Endothelial cell of umbilical vein (primary cell): Measurements from ENCODE around the gene ANKRD28. TPM values are rescaled to one million over a fixed set of nuclear protein-coding genes. Genes with fewer than 3 reads are reported as not detected.

Source experiments
- BruUV-seq: library from RNA; stranded (reverse); fragments of 400-500 nt; replicated peaks from 2 replicates; lab custom pipeline; 2021; lab: Mats Ljungman, UMichigan
- CTCF ChIA-PET: fragments of 300-600, 350-600 bp; sonication (Branson Sonifier 250); formaldehyde crosslinking; loops from one replicate; lab custom pipeline; 2021; ENCODE audit warnings: antibody characterized with exemption, inconsistent platforms; lab: Charles Lee
- POLR2A ChIA-PET: fragments of 300-600, 350-600 bp; sonication (Branson Sonifier 250); formaldehyde crosslinking; loops from one replicate; lab custom pipeline; 2021; ENCODE audit warnings: antibody characterized with exemption, inconsistent platforms; lab: Charles Lee
- DNase-seq: peaks from one replicate; pipeline ENCODE4 v3.0.0-alpha.2; 2011; ENCODE audit warnings: low read depth, low spot score
- FAIRE-seq: peaks from 2 replicates; lab custom pipeline; 2011; peaks lifted over from hg19 to GRCh38; lab: Jason Lieb, UNC
- H2AFZ ChIP-seq: 2 replicates; pipeline ENCODE4 v1.6.0; 2012; ENCODE audit warnings: low read depth, low read length, control low read depth, inconsistent platforms
- H3K27ac ChIP-seq: 2 replicates; pipeline ENCODE4 v1.5.1; 2011; ENCODE audit warnings: low read depth, mild to moderate bottlenecking, control low read depth, low read length, moderate library complexity; ENCODE audit not compliant: insufficient read depth
- H3K27me3 ChIP-seq, 2 experiments: 2 replicates each; pipeline versions ENCODE4 v1.6.0 to v1.6.1; 2011; ENCODE audit warnings: low read length in 2 of 2, mixed read lengths in 1 of 2; ENCODE audit not compliant: control insufficient read depth in 2 of 2, insufficient read depth in 2 of 2
- H3K36me3 ChIP-seq, 2 experiments: 2 replicates in 1 of 2; 3 replicates in 1 of 2; pipeline ENCODE4 v1.5.1; 2011; ENCODE audit warnings: low read length in 2 of 2, mild to moderate bottlenecking in 1 of 2, moderate library complexity in 1 of 2; ENCODE audit not compliant: control insufficient read depth in 2 of 2, insufficient read depth in 2 of 2; ENCODE audit errors: extremely low read depth in 1 of 2
- H3K4me1 ChIP-seq: 3 replicates; pipeline ENCODE4 v1.5.1; 2011; ENCODE audit warnings: mild to moderate bottlenecking, low read length; ENCODE audit not compliant: control insufficient read depth, insufficient read depth; ENCODE audit errors: extremely low read depth
- H3K4me2 ChIP-seq: 2 replicates; pipeline ENCODE4 v1.6.1; 2011; ENCODE audit warnings: low read length, control low read depth, mixed read lengths; ENCODE audit not compliant: insufficient read depth
- H3K4me3 ChIP-seq, 3 experiments: fragments of 200-600 bp in 1 of 3; sonication (generic), shearing (Covaris generic) in 1 of 3; replicated peaks in 1 of 3; 2 replicates each; pipeline ENCODE4 v1.5.1; 2011 to 2016; ENCODE audit warnings: control low read depth in 3 of 3, low read length in 3 of 3, mild to moderate bottlenecking in 2 of 3, inconsistent platforms in 1 of 3, low read depth in 1 of 3, moderate library complexity in 1 of 3; ENCODE audit not compliant: insufficient read depth in 1 of 3
- H3K79me2 ChIP-seq: 2 replicates; pipeline ENCODE4 v1.6.0; 2012; ENCODE audit warnings: low read length, inconsistent platforms; ENCODE audit not compliant: control insufficient read depth, insufficient read depth
- H3K9ac ChIP-seq: replicated peaks from 2 replicates; pipeline ENCODE3; 2011; ENCODE audit warnings: low read length, control low read depth; ENCODE audit not compliant: insufficient read depth; ENCODE audit errors: extremely low read depth
- H3K9me1 ChIP-seq: replicated peaks from 3 replicates; pipeline ENCODE4 v1.6.0; 2011; ENCODE audit warnings: mild to moderate bottlenecking, low read length; ENCODE audit not compliant: control insufficient read depth, insufficient read depth; ENCODE audit errors: extremely low read depth
- H3K9me3 ChIP-seq: replicated peaks from 2 replicates; pipeline ENCODE4 v1.5.1; 2012; ENCODE audit warnings: low read length, inconsistent platforms; ENCODE audit not compliant: control insufficient read depth, insufficient read depth
- H4K20me1 ChIP-seq: replicated peaks from 2 replicates; pipeline ENCODE3; 2011; ENCODE audit warnings: mild to moderate bottlenecking, low read length; ENCODE audit not compliant: control insufficient read depth, insufficient read depth; ENCODE audit errors: extremely low read depth
- CTCF ChIP-seq, 2 donors: IDR thresholded peaks; 1 replicate in 1 of 2; 2 replicates in 1 of 2; pipeline ENCODE4 v1.5.1; 2011; ENCODE audit warnings: low read length in 2 of 2, mild to moderate bottlenecking in 2 of 2, moderate library complexity in 2 of 2, control low read depth in 1 of 2, inconsistent platforms in 1 of 2, low read depth in 1 of 2; ENCODE audit not compliant: insufficient read depth in 1 of 2; ENCODE audit errors: extremely low read depth in 1 of 2
- EZH2 ChIP-seq: IDR thresholded peaks from 2 replicates; pipeline ENCODE4 v1.6.1; 2012; ENCODE audit warnings: borderline replicate concordance, low read depth, mild to moderate bottlenecking, moderate library complexity, low read length, inconsistent platforms; ENCODE audit not compliant: severe bottlenecking
- FOS ChIP-seq: IDR thresholded peaks from 2 replicates; pipeline ENCODE4 v1.6.1; 2011; ENCODE audit warnings: mild to moderate bottlenecking, low read length, moderate library complexity, borderline replicate concordance; ENCODE audit not compliant: insufficient read depth
- GATA2 ChIP-seq: IDR thresholded peaks from 2 replicates; pipeline ENCODE4 v1.7.0; 2011; ENCODE audit warnings: low read depth, mild to moderate bottlenecking, moderate library complexity, mixed read lengths, low read length; ENCODE audit not compliant: insufficient read length, insufficient read depth
- JUN ChIP-seq: IDR thresholded peaks from 2 replicates; pipeline ENCODE4 v1.6.1; 2011; ENCODE audit warnings: borderline replicate concordance, low read depth; ENCODE audit not compliant: insufficient read length, insufficient read depth
- MAX ChIP-seq: IDR thresholded peaks from 2 replicates; pipeline ENCODE4 v1.6.1; 2011; ENCODE audit not compliant: insufficient read depth, insufficient read length
- MYC ChIP-seq: IDR thresholded peaks from one replicate; pipeline ENCODE4 v1.6.1; 2011; ENCODE audit warnings: mild to moderate bottlenecking, low read depth, low read length
- POLR2A ChIP-seq: IDR thresholded peaks from 2 replicates; pipeline ENCODE4 v1.6.1; 2012; ENCODE audit warnings: low read depth, mild to moderate bottlenecking, control low read depth, low read length
- POLR2AphosphoS5 ChIP-seq: IDR thresholded peaks from 2 replicates; pipeline ENCODE4 v1.6.1; 2012; ENCODE audit warnings: low read depth, mild to moderate bottlenecking, control low read depth, low read length, moderate library complexity; ENCODE audit not compliant: insufficient read depth
- dilution Hi-C: fragments of 300-500 bp; cut with MboI; formaldehyde crosslinking; loops from one replicate; pipeline ENCODE4 v1.15.0; 2019; ENCODE audit warnings: low sequenced_read_pairs; ENCODE audit not compliant: extremely low pct_ligation_motif_present
- intact Hi-C: fragments of 100-400 bp; cut with micrococcal nuclease; formaldehyde crosslinking; loops from one replicate; pipeline ENCODE4 v1.10.0; 2022
- polyA plus RNA-seq, 4 experiments: library from polyadenylated mRNA; depleted of rRNA in 3 of 4; stranded (reverse) in 3 of 4; unstranded in 1 of 4; fragments of >200 nt; gene quantifications; 2 replicates each; pipeline versions ENCODE4 v1.2.1 to v1.2.3, GENCODE V29; 2011 to 2012; ENCODE audit warnings: missing spikeins in 1 of 4
- total RNA-seq: library from RNA; stranded (reverse); gene quantifications from 2 replicates; pipeline ENCODE4 v1.2.3, GENCODE V29; 2021

ANKRD28 gene
- total and polyA plus RNA-seq, 2 donors (not counting 3 experiments of a cell fraction or from before 2014, with no cell fraction given): 36.7 to 97.3 TPM

- CTCF ChIA-PET: interaction anchor here (1.0 to 1.2 kb wide), 3 partner anchors 9 to 18 kb away, joined by 3 to 4 read pairs (median 3); no protein-coding TSS in a partner anchor
- TF ChIP-seq MAX: no peak
- no peak for TF ChIP-seq FOS
- no peak for TF ChIP-seq EZH2
- no peak for TF ChIP-seq MYC
- no peak for TF ChIP-seq GATA2
- TF ChIP-seq CTCF (IDR thresholded peaks at IDR 0.05; ENCODE audit: extremely low read depth in 1 of 2, insufficient read depth in 1 of 2, low read depth in 1 of 2, low read length in 2 of 2): no peak
- no peak for TF ChIP-seq POLR2A
- TF ChIP-seq JUN: no peak
- no peak for TF ChIP-seq POLR2AphosphoS5
- Histone ChIP-seq H3K4me3 (no peak overlapping the region), H3K4me1 (peaks cover 2% of the 10 kb centered on the region), H3K9me3 (no peaks in the 10 kb centered on the region), H3K79me2 (peaks cover 11% of the 10 kb centered on the region), H3K27me3 (no peaks in the 10 kb centered on the region), H3K27ac (no peak overlapping the region), H3K9me1 (no peaks in the 10 kb centered on the region), H4K20me1 (no peaks in the 10 kb centered on the region), H3K9ac (no peak overlapping the region), H3K4me2 (no peak overlapping the region), H3K36me3 (peaks cover 2 to 9% of the 10 kb centered on the region in 2 experiments), H2AFZ (no peak overlapping the region)
- POLR2A ChIA-PET: no interaction called here
- FAIRE-seq: no peak
- dilution Hi-C loops: no loop called here
- no TSS peak for BruUV-seq
- intact Hi-C loops: loop anchor here (5.0 kb wide), 1 partner anchor 71 kb away; no protein-coding TSS in a partner anchor
- no peak for DNase-seq
Observed at GRCh38 chr3:15753056-15753710, 44.6 kb downstream of the ANKRD28 start.
